Heart left ventricle (tissue), 16 donors: ENCODE results near the gene HTR1D. TPM values are rescaled to one million over a fixed set of nuclear protein-coding genes. Genes with fewer than 3 reads are reported as not detected.

Source experiments
- ATAC-seq, 4 donors: fragments of 200-7000 bp; cut with Tn5 transposase; one replicate each; pipeline ENCODE4 v1.9.1; 2020 to 2022; ENCODE audit warnings: moderate library complexity in 4 of 4, mild to moderate bottlenecking in 3 of 4, moderate number of reproducible peaks in 1 of 4
- DNase-seq, 5 donors: peaks; one replicate each; pipeline ENCODE4 v3.0.0-alpha.2; 2020
- H3K27ac ChIP-seq, 12 donors: fragments of 200-600 bp; sonication (generic) in 4 of 12; one replicate each; pipeline versions ENCODE4 v1.5.0 to v1.8.0; 2016 to 2022; ENCODE audit warnings: mild to moderate bottlenecking in 2 of 12
- H3K27me3 ChIP-seq, 9 donors: fragments of 200-600 bp; sonication (generic) in 2 of 9; one replicate each; pipeline versions ENCODE4 v1.5.1 to v1.8.0; 2016 to 2022; ENCODE audit warnings: mild to moderate bottlenecking in 3 of 9
- H3K36me3 ChIP-seq, 9 donors: fragments of 200-600 bp; sonication (generic) in 2 of 9; one replicate each; pipeline versions ENCODE4 v1.5.0 to v1.8.0; 2018 to 2022; ENCODE audit warnings: mild to moderate bottlenecking in 2 of 9
- H3K4me1 ChIP-seq, 12 donors: fragments of 200-600 bp; sonication (generic) in 4 of 12; one replicate each; pipeline versions ENCODE4 v1.5.0 to v1.8.0; 2016 to 2022; ENCODE audit warnings: mild to moderate bottlenecking in 3 of 12
- H3K4me3 ChIP-seq, 12 donors: fragments of 200-600 bp; sonication (generic) in 4 of 12; one replicate each; pipeline versions ENCODE4 v1.5.0 to v1.8.0; 2017 to 2022; ENCODE audit warnings: mild to moderate bottlenecking in 9 of 12, moderate library complexity in 4 of 12
- H3K9me3 ChIP-seq, 12 donors: fragments of 200-600 bp; sonication (generic) in 4 of 12; one replicate each; pipeline versions ENCODE4 v1.5.0 to v1.8.0; 2016 to 2022; ENCODE audit warnings: mild to moderate bottlenecking in 1 of 12
- CTCF ChIP-seq, 12 donors: fragments of 200-600 bp; sonication (generic) in 4 of 12; IDR thresholded peaks; one replicate each; pipeline versions ENCODE4 v1.5.0 to v1.8.0; 2018 to 2022; ENCODE audit warnings: antibody characterized with exemption in 12 of 12, mild to moderate bottlenecking in 5 of 12
- POLR2A ChIP-seq, 2 donors: fragments of 450-650 bp; IDR thresholded peaks; one replicate each; pipeline ENCODE4 v1.6.1; 2017; ENCODE audit warnings: antibody characterized with exemption in 2 of 2, mild to moderate bottlenecking in 2 of 2, moderate library complexity in 2 of 2
- WGBS, 4 donors: extraction: QIAGEN DNeasy Blood & Tissue Kit in 2 of 4; methylation state at CpG; one replicate each; pipeline versions ENCODE4 v1.1.5 to v1.1.7; 2013 to 2018; 5-methylcytosine and 5-hydroxymethylcytosine counted together
- intact Hi-C, 10 donors: fragments of 100-400 bp; cut with DNase I; formaldehyde crosslinking; loops; one replicate each; pipeline versions ENCODE4 v1.11.1 to v1.14.2; 2022
- polyA plus RNA-seq, 2 donors: library from polyadenylated mRNA; stranded (reverse); fragments of 200-250 nt; gene quantifications; one replicate each; pipeline ENCODE4 v1.2.3, GENCODE V29; 2013
- total RNA-seq, 9 donors: library from RNA; depleted of rRNA in 2 of 9; stranded (reverse); fragments of >200 nt in 2 of 9; fragmentation: NEBNext Ultra II Directional in 3 of 9; extraction: Animal tissue kit (Norgen Biotek cat#: 25700) in 3 of 9; gene quantifications; one replicate each; pipeline versions ENCODE4 v1.1.0 to v1.2.4, GENCODE V29; 2016 to 2023
- donor health status: ischemic (EF 13 %, LVEDD 7.1; RV severe dilation, severe dysfunction).
- donor health status: healthy with polysubstance abuse.
- donor health status: DM: no; HTN: yes; CAD: no.
- donor health status: DM: no; HTN: no; CAD: no.
- donor health status: ischemic (EF 25% LVEDD 6.9; RV normal size, moderate dysfunction).
- donor health status: ischemic (EF 25% LVEDD 5.7; RV mildly dilated, moderate dysfunction).
- donor health status: healthy.
- donor health status: DM: yes; HTN: yes; CAD: no.
- donor health status: ischemic (EF 35%, LVEDD 5.7; RV mildly dilated, moderate dysfunction).
- donor health status: nonischemic (EF 11% LVEDD 7.7; RV severe dilation, severe dysfunction).
- donor health status: DM: yes; HTN: yes; CAD: no.
- donor health status: PGD.
- donor health status: ischemic (EF 29% LVEDD 5.4; RV normal size, mild dysfunction).
- donor health status: nonischemic (EF 23%, LVEDD 6.1; RV moderate dilation, normal function).

Gene HTR1D
- total and polyA plus RNA-seq, 11 donors = 0.01 to 0.16 (median 0.07) TPM; not detected in 7

- ATAC-seq = no peak
- intact Hi-C loops = loop anchor here in 1 of 10 donors (10.0 kb wide), 1 partner anchor 182 kb away; no protein-coding TSS in a partner anchor
- H3K4me1 ChIP-seq = peaks cover 0 to 15% (median 7%) of the 10 kb centered on the region in 12 donors
- H3K4me3 ChIP-seq = no peak overlapping the region
- peaks cover 0 to 4% (median 0%) of the 10 kb centered on the region in 12 donors for H3K9me3 ChIP-seq
- DNase-seq = no peak
- no peak overlapping the region for H3K27ac ChIP-seq
- H3K27me3 ChIP-seq = peaks cover 0 to 26% (median 3%) of the 10 kb centered on the region in 9 donors
- 79 to 88% (median 83%) methylated on average over 3 of the region's 3 CpGs for WGBS, 4 donors
- TF ChIP-seq CTCF (IDR thresholded peaks at IDR 0.05) (no peak), POLR2A (IDR thresholded peaks at IDR 0.05) (no peak)
- H3K36me3 ChIP-seq = no peaks in the 10 kb centered on the region
Measured at GRCh38 chr1:23222742-23223141, 5.4 kb upstream of the HTR1D start.

- Histone ChIP-seq H3K9me3 (peaks cover 0 to 4% (median 0%) of the 10 kb centered on the region in 12 donors), H3K27ac (no peak overlapping the region), H3K4me1 (peaks cover 0 to 18% (median 7%) of the 10 kb centered on the region in 12 donors), H3K4me3 (no peak overlapping the region), H3K36me3 (no peaks in the 10 kb centered on the region), H3K27me3 (peaks cover 1 to 30% (median 7%) of the 10 kb centered on the region in 9 donors)
- DNase-seq = no peak
- intact Hi-C loops = loop anchor here in 1 of 10 donors (10.0 kb wide), 1 partner anchor 182 kb away; no protein-coding TSS in a partner anchor
- no peak for ATAC-seq
- WGBS, 4 donors = 88 to 94% (median 91%) methylated on average over 1 to 2 of the region's 2 CpGs
- TF ChIP-seq CTCF (IDR thresholded peaks at IDR 0.05) = no peak
- no peak for TF ChIP-seq POLR2A (IDR thresholded peaks at IDR 0.05)
Measured at GRCh38 chr1:23222331-23222730, 5.0 kb upstream of the HTR1D start.

GRCh38 chr1:23221107-23221506 lies 3.8 kb upstream of the HTR1D start:
- peaks cover 0 to 4% (median 0%) of the 10 kb centered on the region in 12 donors for H3K9me3 ChIP-seq
- H3K27ac ChIP-seq = no peak overlapping the region
- no peaks in the 10 kb centered on the region for H3K36me3 ChIP-seq
- intact Hi-C loops = loop anchor here in 1 of 10 donors (10.0 kb wide), 1 partner anchor 184 kb away; no protein-coding TSS in a partner anchor
- ATAC-seq (no peak), DNase-seq (no peak)
- H3K4me1 ChIP-seq = peaks cover 0 to 27% (median 14%) of the 10 kb centered on the region in 12 donors
- no peak overlapping the region for H3K4me3 ChIP-seq
- WGBS, 4 donors = 61 to 75% (median 74%) methylated on average over 2 of the region's 2 CpGs
- H3K27me3 ChIP-seq = peaks cover 11 to 42% (median 19%) of the 10 kb centered on the region in 9 donors
- no peak for TF ChIP-seq POLR2A (IDR thresholded peaks at IDR 0.05)

GRCh38 chr1:23216771-23217420 lies 406 bp downstream of the HTR1D start:
- Histone ChIP-seq H3K27me3 (peaks cover 18 to 63% (median 39%) of the 10 kb centered on the region in 9 donors), H3K4me1 (peaks cover 0 to 16% (median 10%) of the 10 kb centered on the region in 12 donors), H3K27ac (no peak overlapping the region), H3K4me3 (peak overlapping the region in 11 of 12 donors; percentile 23 to 54 (median 48)), H3K9me3 (no peaks in the 10 kb centered on the region), H3K36me3 (no peaks in the 10 kb centered on the region)
- 1 to 4% (median 1%) methylated on average over 22 to 78 of the region's 78 CpGs for WGBS, 4 donors
- intact Hi-C loops = loop anchor here in 5 of 10 donors (5.0 to 10.0 kb wide), 4 partner anchors 48 to 320 kb away; no protein-coding TSS in a partner anchor
- TF ChIP-seq POLR2A (IDR thresholded peaks at IDR 0.05) (no peak), CTCF (IDR thresholded peaks at IDR 0.05) (peak; percentile 46 to 74 (median 64))
- DNase-seq (no peak), ATAC-seq (peak in 1 of 4 donors; percentile 43)
